T-helper 2 cell treated with Interferon-gamma antibody and Interleukin-4, amounts not matched to agents 100 ng/mL and 5 ng/mL, for 36 hours (primary cell): ENCODE results near the gene THRB. TPM values are rescaled to one million over a fixed set of nuclear protein-coding genes. Genes with fewer than 3 reads are reported as not detected.
"Not testable (repeated sequence)": the region's sequence is repeated elsewhere in the genome, so short reads cannot be mapped to it uniquely, and the experiment has no call there.

Experiments
- intact Hi-C: fragments of 100-400 bp; cut with micrococcal nuclease; formaldehyde crosslinking; loops from one replicate; pipeline ENCODE4 v1.15.1; 2023
- total RNA-seq: library from RNA; stranded (reverse); gene quantifications from 2 replicates; pipeline ENCODE4 v1.2.3, GENCODE V29; 2022

The THRB gene
- total RNA-seq, 1 donor from 2014 or later, result not detected

- intact Hi-C loops, result no loop called here
These were observed 374.2 kb downstream of the THRB start for GRCh38 chr3:24120434-24120833.

- intact Hi-C loops, result no loop called here
These were observed 375.3 kb downstream of the THRB start for GRCh38 chr3:24119321-24119751.

DNA sequence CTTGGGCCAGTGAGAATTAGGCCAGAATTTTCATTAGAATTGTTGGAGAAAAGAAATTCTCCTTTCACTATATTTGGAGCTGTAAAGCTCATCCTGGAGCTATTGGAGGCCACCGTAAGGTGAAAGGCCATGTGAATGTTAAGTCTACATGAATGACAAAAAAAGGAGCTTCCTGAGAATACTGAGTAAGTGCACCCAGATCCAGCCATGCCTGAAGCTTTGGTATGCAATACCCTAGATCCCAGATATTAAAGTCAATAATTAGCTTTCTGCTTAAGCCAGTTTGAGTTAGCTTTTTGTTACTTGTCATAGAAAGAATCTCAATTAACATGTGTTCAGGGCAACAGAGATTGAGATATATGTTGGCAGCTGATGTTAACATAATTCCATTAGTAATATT lies 377.1 kb downstream of the THRB start:
- intact Hi-C loops, result no loop called here

DNA sequence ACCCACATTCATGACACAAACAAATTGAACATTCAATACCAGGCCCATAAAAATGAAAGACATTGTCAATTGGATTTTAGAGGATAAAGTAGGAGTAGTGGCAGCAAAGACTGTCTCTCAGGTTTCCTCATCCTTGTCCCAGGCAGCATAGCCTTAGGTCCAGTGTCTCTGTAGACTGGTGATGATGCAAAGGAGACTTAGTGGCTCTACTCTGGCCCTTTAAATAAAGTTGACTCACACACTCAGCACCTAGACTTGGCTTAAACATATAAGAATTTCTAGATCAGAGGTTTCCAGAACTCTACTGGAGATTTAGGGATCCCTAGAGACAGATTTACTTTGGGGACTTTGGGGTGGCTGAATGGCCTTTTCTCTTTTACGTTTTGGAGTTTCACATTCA lies 382.9 kb downstream of the THRB start:
- intact Hi-C loops, result no loop called here

DNA sequence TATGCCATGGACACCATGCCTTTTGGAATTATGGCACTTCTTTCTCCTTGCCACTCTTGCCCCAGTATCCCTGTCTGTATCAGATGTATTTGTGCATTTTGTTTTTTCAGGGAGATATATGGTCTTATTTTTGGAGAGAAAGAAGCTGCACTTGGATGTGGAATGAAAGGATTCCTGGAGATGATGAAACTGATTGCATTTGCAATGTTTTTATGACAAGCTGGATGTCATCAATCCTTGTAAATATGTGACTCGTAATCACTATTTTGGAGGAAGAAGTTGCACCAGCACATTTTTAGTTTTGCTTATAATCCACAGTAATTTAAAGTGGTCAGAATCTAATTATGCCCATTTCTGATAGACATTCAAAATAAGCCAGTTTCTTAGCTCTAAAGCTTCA lies 384.6 kb downstream of the THRB start:
- intact Hi-C loops, result no loop called here

- intact Hi-C loops, result no loop called here
These were observed 392.9 kb downstream of the THRB start for GRCh38 chr3:24101676-24102168.

DNA sequence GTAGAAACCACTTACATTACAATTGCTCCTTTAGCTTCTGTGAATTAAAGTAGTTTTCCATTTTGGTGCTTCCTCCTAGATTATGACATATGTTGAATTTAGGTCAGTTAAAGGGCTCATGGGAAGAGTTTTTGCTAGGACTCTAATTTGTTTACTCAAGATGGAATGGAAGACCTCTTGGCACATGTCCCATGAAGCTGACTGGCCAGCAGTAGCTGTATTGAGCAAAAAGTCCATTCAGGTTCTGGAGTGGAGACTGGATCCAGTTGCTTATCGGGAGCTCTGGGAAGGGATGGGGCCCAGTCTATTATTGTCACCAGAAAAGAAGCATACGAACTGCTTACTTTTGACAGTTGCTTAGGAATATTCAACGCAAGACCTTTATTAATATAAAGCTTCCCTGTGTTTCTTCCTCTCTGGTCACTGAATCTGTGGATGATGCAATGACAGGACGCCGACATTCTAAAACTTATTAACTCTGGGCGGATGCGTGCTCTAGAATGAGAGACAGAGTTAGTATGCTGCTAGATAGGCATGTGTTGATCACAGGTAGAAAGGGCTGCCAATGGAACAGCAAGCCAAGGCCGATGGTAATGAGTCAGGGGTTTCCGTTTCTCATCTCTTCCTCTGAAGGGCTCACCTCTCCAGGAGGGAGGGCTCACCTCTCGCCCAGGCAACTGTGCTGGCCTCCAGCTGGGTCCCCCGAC lies 393.8 kb downstream of the THRB start:
- intact Hi-C loops, result no loop called here

DNA sequence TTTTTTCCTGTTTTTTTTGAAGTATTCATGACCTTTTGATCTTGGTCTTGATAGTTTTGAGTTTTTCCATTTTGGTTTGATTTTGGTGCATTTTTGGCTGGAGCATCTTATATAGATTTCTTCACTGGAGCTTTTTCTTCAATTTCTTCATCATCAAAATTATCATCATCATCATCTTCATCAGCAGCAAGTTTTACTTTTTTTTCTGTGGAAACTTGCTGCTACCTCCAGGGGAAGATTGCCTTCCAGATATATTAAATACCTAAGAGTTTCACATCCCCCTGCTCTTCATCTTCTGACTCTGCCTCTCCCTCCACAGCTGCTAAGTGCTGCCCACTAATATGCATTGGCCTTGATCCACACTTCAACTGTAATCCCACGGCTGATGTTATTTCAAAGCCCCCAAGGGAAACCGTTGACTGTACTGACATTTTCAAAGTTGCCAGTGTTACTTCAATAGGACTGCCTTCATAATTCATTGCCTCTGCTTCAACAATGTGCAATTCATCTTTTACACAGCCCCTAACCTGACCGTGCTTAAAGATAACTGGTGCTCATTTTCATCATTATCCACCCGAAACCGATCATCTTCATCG lies 397.9 kb downstream of the THRB start:
- intact Hi-C loops, result no loop called here

GRCh38 chr3:24096271-24096670 lies 398.4 kb downstream of the THRB start:
- intact Hi-C loops, result no loop called here

DNA sequence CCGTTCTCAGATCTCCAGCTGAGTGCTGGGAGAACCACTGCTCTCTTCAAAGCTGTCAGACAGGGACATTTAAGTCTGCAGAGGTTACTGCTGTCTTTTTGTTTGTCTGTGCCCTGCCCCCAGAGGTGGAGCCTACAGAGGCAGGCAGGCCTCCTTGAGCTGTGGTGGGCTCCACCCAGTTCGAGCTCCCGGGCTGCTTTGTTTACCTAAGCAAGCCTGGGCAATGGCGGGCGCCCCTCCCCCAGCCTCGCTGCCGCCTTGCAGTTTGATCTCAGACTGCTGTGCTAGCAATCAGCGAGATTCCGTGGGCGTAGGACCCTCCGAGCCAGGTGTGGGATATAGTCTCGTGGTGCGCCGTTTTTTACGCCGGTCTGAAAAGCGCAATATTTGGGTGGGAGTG lies 399.8 kb downstream of the THRB start:
- intact Hi-C loops, result not testable (repeated sequence)

- intact Hi-C loops, result no loop called here
These were observed 405.9 kb downstream of the THRB start for GRCh38 chr3:24088782-24089181.

- intact Hi-C loops, result no loop called here
These were observed 407.2 kb downstream of the THRB start for GRCh38 chr3:24087469-24087868.

- intact Hi-C loops, result no loop called here
These were observed 407.8 kb downstream of the THRB start for GRCh38 chr3:24086617-24087404.

DNA sequence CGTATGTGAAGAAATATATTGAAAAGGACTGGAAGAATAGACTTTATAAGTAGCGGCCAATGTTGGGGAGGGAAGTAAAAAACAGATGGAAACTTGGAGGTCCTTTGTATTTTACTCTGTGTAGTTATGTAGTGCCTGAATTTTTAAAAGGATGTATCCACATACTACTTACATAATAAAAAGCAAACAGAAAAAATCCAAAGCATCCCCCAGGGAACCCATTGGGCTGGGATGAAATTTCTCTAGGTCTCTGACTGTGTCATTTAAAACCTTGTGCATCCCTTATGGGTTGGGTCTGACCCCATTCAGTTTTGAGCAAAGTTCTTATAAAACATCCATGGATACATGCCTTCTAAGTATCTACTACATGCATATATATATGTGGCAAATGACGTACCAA lies 408.4 kb downstream of the THRB start:
- intact Hi-C loops, result no loop called here

DNA sequence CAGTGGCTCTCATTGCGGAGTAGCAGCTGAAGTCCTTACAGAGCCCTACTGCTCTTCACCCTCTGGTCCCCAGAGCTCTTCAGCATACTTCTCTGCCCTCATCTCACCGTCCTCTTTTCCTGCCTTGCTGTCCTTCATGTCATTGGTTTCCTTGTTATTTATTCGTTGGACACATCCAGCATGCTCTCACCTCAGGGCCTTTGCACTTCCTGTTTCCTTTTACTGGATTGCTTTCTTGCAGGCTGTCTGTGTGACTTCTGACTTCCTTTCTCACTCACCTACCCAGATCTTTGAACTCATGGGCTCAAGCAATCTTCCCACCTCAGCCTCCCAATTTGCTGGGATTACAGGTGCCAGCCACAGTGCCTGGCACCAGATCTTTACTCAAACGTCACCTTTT lies 422.5 kb downstream of the THRB start:
- intact Hi-C loops, result no loop called here

DNA sequence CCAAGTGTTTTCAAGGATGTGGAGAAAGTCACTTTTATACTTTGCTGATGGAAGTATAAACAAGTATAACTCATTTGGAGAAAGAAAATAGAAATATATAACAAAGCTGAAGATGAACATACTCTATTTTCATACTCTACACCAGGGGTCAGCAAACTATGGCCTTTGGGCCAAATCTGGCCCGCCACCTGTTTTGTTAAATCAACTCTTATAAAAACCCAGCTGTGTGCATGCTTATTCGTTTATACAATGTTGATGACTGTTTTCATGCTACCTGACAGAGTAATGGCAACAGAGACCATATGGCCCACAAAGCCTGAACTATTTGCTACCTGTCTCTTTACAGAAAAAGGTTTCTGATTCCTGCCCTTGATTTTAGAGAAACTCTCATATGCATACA lies 425.6 kb downstream of the THRB start:
- intact Hi-C loops, result no loop called here

- intact Hi-C loops, result no loop called here
These were observed 427.2 kb downstream of the THRB start for GRCh38 chr3:24067483-24067882.
